ENCODE measurements around the gene PWWP2A.

DNA sequence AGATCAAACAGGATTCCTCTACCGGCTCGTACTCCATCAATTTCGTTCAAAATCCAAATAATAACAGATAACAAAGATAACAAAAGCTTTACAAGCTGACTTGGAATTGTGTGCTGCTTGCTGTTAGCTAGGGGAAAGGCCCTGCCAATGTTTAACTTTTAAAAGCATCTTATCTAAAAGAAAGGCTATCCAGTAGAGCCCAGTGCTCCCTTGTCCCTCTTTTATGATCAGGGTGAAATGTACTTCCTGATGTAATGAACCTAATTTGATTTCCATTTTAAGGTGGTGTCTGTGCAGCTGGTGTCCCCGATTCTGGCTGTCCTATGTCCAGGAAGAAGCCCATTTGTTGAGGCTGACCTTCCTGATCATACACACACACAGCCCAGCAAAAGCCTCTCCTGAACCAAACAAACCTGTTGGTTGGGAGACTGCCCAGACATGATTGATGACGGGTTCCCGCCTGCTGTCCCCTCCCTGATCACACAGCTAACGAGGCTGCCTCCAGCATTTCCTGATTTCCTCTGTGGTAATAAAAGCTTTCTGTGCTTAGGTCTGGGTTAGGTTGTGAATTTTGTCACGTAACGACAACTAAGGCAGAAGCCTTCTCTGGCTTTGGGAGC lies 54.1 kb downstream of the PWWP2A start:
- TF ChIP-seq, protein P1, sequence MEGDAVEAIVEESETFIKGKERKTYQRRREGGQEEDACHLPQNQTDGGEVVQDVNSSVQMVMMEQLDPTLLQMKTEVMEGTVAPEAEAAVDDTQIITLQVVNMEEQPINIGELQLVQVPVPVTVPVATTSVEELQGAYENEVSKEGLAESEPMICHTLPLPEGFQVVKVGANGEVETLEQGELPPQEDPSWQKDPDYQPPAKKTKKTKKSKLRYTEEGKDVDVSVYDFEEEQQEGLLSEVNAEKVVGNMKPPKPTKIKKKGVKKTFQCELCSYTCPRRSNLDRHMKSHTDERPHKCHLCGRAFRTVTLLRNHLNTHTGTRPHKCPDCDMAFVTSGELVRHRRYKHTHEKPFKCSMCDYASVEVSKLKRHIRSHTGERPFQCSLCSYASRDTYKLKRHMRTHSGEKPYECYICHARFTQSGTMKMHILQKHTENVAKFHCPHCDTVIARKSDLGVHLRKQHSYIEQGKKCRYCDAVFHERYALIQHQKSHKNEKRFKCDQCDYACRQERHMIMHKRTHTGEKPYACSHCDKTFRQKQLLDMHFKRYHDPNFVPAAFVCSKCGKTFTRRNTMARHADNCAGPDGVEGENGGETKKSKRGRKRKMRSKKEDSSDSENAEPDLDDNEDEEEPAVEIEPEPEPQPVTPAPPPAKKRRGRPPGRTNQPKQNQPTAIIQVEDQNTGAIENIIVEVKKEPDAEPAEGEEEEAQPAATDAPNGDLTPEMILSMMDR (IDR thresholded peaks at IDR 0.05): no peak
- no peak for TF ChIP-seq POLR2A (IDR thresholded peaks at IDR 0.05)

Measured in heart left ventricle (tissue), 13 donors.